ENCODE measurements around the gene ZMAT3. TPM values are rescaled to one million over a fixed set of nuclear protein-coding genes. Genes with fewer than 3 reads are reported as not detected.
A peak's percentile ranks its signal among the peaks of the same experiment; 100 is the strongest.
"Not testable (repeated sequence)": the region's sequence is repeated elsewhere in the genome, so short reads cannot be mapped to it uniquely, and the experiment has no call there.

ZMAT3 gene
- total RNA-seq, 2 experiments from 2014 or later = 15.9 to 17.1 TPM

GRCh38 chr3:179068779-179069530 lies 2.7 kb downstream of the ZMAT3 start:
- Mint-ChIP-seq H3K4me3 (peak overlapping the region; percentile 47), H3K27me3 (ENCODE audit: low read depth) (no peaks in the 10 kb centered on the region), H3K9me3 (ENCODE audit: insufficient read depth) (no peaks in the 10 kb centered on the region), H3K27ac (peak overlapping the region; percentile 50), H3K36me3 (ENCODE audit: low read depth) (peaks cover 37% of the 10 kb centered on the region), H3K4me1 (ENCODE audit: low read depth) (peaks cover 39% of the 10 kb centered on the region)
- CTCF ChIA-PET = interaction anchor here (0.6 to 6.3 kb wide), 18 partner anchors 9 to 254 kb away, joined by 3 to 40 read pairs (median 4); partner anchors contain the start of genes PIK3CA and ZNF639
- POLR2A ChIA-PET = interaction anchor here (1.1 to 2.7 kb wide), 2 partner anchors 31 to 80 kb away, joined by 3 to 14 read pairs; partner anchors contain the start of gene PIK3CA
- ATAC-seq (no peak), DNase-seq (peak; percentile 67)

- Mint-ChIP-seq H3K27me3 (ENCODE audit: low read depth) (no peaks in the 10 kb centered on the region), H3K4me1 (ENCODE audit: low read depth) (peaks cover 30% of the 10 kb centered on the region), H3K27ac (no peak overlapping the region), H3K9me3 (ENCODE audit: insufficient read depth) (no peaks in the 10 kb centered on the region), H3K36me3 (ENCODE audit: low read depth) (peaks cover 42% of the 10 kb centered on the region), H3K4me3 (no peak overlapping the region)
- POLR2A ChIA-PET = no interaction called here
- no peak for DNase-seq
- CTCF ChIA-PET = interaction anchor here (0.9 to 6.3 kb wide), 11 partner anchors 21 to 255 kb away, joined by 3 to 40 read pairs (median 4); partner anchors contain the start of gene ZNF639
- ATAC-seq = no peak
These were observed 3.8 kb downstream of the ZMAT3 start for GRCh38 chr3:179067839-179068238.

GRCh38 chr3:179067291-179067690 lies 4.3 kb downstream of the ZMAT3 start:
- H3K4me3 Mint-ChIP-seq = no peak overlapping the region
- H3K27me3 Mint-ChIP-seq (ENCODE audit: low read depth) = no peaks in the 10 kb centered on the region
- DNase-seq (no peak), ATAC-seq (no peak)
- H3K36me3 Mint-ChIP-seq (ENCODE audit: low read depth) = peaks cover 46% of the 10 kb centered on the region
- ChIA-PET CTCF (interaction anchor here (1.4 to 6.3 kb wide), 2 partner anchors 52 to 248 kb away, joined by 3 to 40 read pairs; no protein-coding TSS in a partner anchor), POLR2A (no interaction called here)
- H3K9me3 Mint-ChIP-seq (ENCODE audit: insufficient read depth) = no peaks in the 10 kb centered on the region
- H3K4me1 Mint-ChIP-seq (ENCODE audit: low read depth) = peaks cover 29% of the 10 kb centered on the region
- H3K27ac Mint-ChIP-seq = no peak overlapping the region

GRCh38 chr3:179063945-179064560 lies 7.6 kb downstream of the ZMAT3 start:
- CTCF ChIA-PET = interaction anchor here (1.2 to 1.6 kb wide), 3 partner anchors 12 to 252 kb away, joined by 3 to 7 read pairs (median 5); no protein-coding TSS in a partner anchor
- POLR2A ChIA-PET = no interaction called here
- Mint-ChIP-seq H3K36me3 (ENCODE audit: low read depth) (peaks cover 55% of the 10 kb centered on the region), H3K27ac (no peak overlapping the region), H3K9me3 (ENCODE audit: insufficient read depth) (no peaks in the 10 kb centered on the region), H3K4me1 (ENCODE audit: low read depth) (peaks cover 14% of the 10 kb centered on the region), H3K4me3 (no peak overlapping the region), H3K27me3 (ENCODE audit: low read depth) (no peaks in the 10 kb centered on the region)
- ATAC-seq (no peak), DNase-seq (no peak)

- Mint-ChIP-seq H3K27ac (no peak overlapping the region), H3K9me3 (ENCODE audit: insufficient read depth) (no peaks in the 10 kb centered on the region), H3K4me3 (no peak overlapping the region), H3K36me3 (ENCODE audit: low read depth) (peaks cover 46% of the 10 kb centered on the region), H3K27me3 (ENCODE audit: low read depth) (no peaks in the 10 kb centered on the region), H3K4me1 (ENCODE audit: low read depth) (no peaks in the 10 kb centered on the region)
- ChIA-PET POLR2A (no interaction called here), CTCF (no interaction called here)
- DNase-seq (no peak), ATAC-seq (no peak)
These were observed 15.3 kb downstream of the ZMAT3 start for GRCh38 chr3:179056326-179056725.

- H3K27ac Mint-ChIP-seq; ATAC-seq; DNase-seq; H3K27me3 Mint-ChIP-seq (ENCODE audit: low read depth); POLR2A ChIA-PET; H3K4me3 Mint-ChIP-seq; H3K4me1 Mint-ChIP-seq (ENCODE audit: low read depth); CTCF ChIA-PET; H3K9me3 Mint-ChIP-seq (ENCODE audit: insufficient read depth): not testable (repeated sequence)
- peaks cover 43% of the 10 kb centered on the region for H3K36me3 Mint-ChIP-seq (ENCODE audit: low read depth)
These were observed 17.0 kb downstream of the ZMAT3 start for GRCh38 chr3:179054565-179054964.

GRCh38 chr3:179046497-179047353 lies 24.9 kb downstream of the ZMAT3 start:
- ChIA-PET CTCF (interaction anchor here (0.6 to 1.3 kb wide), 5 partner anchors 19 to 1846 kb away, joined by 3 to 5 read pairs (median 4); no protein-coding TSS in a partner anchor), POLR2A (no interaction called here)
- Mint-ChIP-seq H3K4me1 (ENCODE audit: low read depth) (peaks cover 17% of the 10 kb centered on the region), H3K4me3 (no peak overlapping the region), H3K27me3 (ENCODE audit: low read depth) (no peaks in the 10 kb centered on the region), H3K36me3 (ENCODE audit: low read depth) (peaks cover 39% of the 10 kb centered on the region), H3K9me3 (ENCODE audit: insufficient read depth) (no peaks in the 10 kb centered on the region), H3K27ac (no peak overlapping the region)
- ATAC-seq (no peak), DNase-seq (no peak)

GRCh38 chr3:179045719-179046402 lies 25.7 kb downstream of the ZMAT3 start:
- peaks cover 20% of the 10 kb centered on the region for H3K4me1 Mint-ChIP-seq (ENCODE audit: low read depth)
- no peaks in the 10 kb centered on the region for H3K27me3 Mint-ChIP-seq (ENCODE audit: low read depth)
- peak overlapping the region; percentile 26 for H3K27ac Mint-ChIP-seq
- CTCF ChIA-PET = interaction anchor here (0.6 to 1.3 kb wide), 5 partner anchors 18 to 1845 kb away, joined by 3 to 5 read pairs (median 4); no protein-coding TSS in a partner anchor
- H3K36me3 Mint-ChIP-seq (ENCODE audit: low read depth) = peaks cover 39% of the 10 kb centered on the region
- no peak overlapping the region for H3K4me3 Mint-ChIP-seq
- no peaks in the 10 kb centered on the region for H3K9me3 Mint-ChIP-seq (ENCODE audit: insufficient read depth)
- DNase-seq = no peak
- POLR2A ChIA-PET = no interaction called here
- ATAC-seq = no peak

GRCh38 chr3:179038899-179039251 lies 32.7 kb downstream of the ZMAT3 start:
- not testable (repeated sequence) for H3K27me3 Mint-ChIP-seq (ENCODE audit: low read depth); H3K9me3 Mint-ChIP-seq (ENCODE audit: insufficient read depth); DNase-seq

GRCh38 chr3:179038216-179038898 lies 33.3 kb downstream of the ZMAT3 start:
- ATAC-seq (no peak), DNase-seq (no peak)
- H3K9me3 Mint-ChIP-seq (ENCODE audit: insufficient read depth) = no peaks in the 10 kb centered on the region
- H3K27me3 Mint-ChIP-seq (ENCODE audit: low read depth) = no peaks in the 10 kb centered on the region
- CTCF ChIA-PET = interaction anchor here (1.2 to 2.4 kb wide), 4 partner anchors 10 to 143 kb away, joined by 3 to 8 read pairs (median 5); no protein-coding TSS in a partner anchor
- POLR2A ChIA-PET = interaction anchor here (1.2 kb wide), 1 partner anchor 33 kb away, joined by 5 read pairs; the partner anchor contains the start of gene ZMAT3
- no peak overlapping the region for H3K4me3 Mint-ChIP-seq
- peaks cover 8% of the 10 kb centered on the region for H3K4me1 Mint-ChIP-seq (ENCODE audit: low read depth)
- peaks cover 26% of the 10 kb centered on the region for H3K36me3 Mint-ChIP-seq (ENCODE audit: low read depth)
- H3K27ac Mint-ChIP-seq = peak overlapping the region; percentile 83

More at GRCh38 chr3:179038899-179039251, 32.7 kb downstream of the ZMAT3 start:
- H3K36me3 Mint-ChIP-seq (ENCODE audit: low read depth) = peaks cover 31% of the 10 kb centered on the region
- ATAC-seq; H3K27ac Mint-ChIP-seq; POLR2A ChIA-PET; H3K4me3 Mint-ChIP-seq; H3K4me1 Mint-ChIP-seq (ENCODE audit: low read depth): not testable (repeated sequence)
- CTCF ChIA-PET = interaction anchor here (1.8 to 2.4 kb wide), 2 partner anchors 23 to 143 kb away, joined by 3 to 8 read pairs; no protein-coding TSS in a partner anchor
